ENCODE measurements around the gene ZMYM5. TPM values are rescaled to one million over a fixed set of nuclear protein-coding genes. Genes with fewer than 3 reads are reported as not detected.
A peak's percentile ranks its signal among the peaks of the same experiment; 100 is the strongest.
"Not testable (repeated sequence)": the region's sequence is repeated elsewhere in the genome, so short reads cannot be mapped to it uniquely, and the experiment has no call there.

ZMYM5 gene
- total RNA-seq, 1 donor from 2014 or later, result 15.3 TPM

- Mint-ChIP-seq H3K36me3 (ENCODE audit: low read depth) (peaks cover 12% of the 10 kb centered on the region), H3K27me3 (ENCODE audit: low read depth) (peaks cover 4% of the 10 kb centered on the region), H3K4me1 (peaks cover 15% of the 10 kb centered on the region), H3K4me3 (peak overlapping the region; percentile 99), H3K9me3 (no peaks in the 10 kb centered on the region), H3K27ac (ENCODE audit: unreplicated experiment) (peak overlapping the region; percentile 99)
- DNase-seq (ENCODE audit: low read depth, low spot score), result no peak
- TF ChIP-seq, protein P1, sequence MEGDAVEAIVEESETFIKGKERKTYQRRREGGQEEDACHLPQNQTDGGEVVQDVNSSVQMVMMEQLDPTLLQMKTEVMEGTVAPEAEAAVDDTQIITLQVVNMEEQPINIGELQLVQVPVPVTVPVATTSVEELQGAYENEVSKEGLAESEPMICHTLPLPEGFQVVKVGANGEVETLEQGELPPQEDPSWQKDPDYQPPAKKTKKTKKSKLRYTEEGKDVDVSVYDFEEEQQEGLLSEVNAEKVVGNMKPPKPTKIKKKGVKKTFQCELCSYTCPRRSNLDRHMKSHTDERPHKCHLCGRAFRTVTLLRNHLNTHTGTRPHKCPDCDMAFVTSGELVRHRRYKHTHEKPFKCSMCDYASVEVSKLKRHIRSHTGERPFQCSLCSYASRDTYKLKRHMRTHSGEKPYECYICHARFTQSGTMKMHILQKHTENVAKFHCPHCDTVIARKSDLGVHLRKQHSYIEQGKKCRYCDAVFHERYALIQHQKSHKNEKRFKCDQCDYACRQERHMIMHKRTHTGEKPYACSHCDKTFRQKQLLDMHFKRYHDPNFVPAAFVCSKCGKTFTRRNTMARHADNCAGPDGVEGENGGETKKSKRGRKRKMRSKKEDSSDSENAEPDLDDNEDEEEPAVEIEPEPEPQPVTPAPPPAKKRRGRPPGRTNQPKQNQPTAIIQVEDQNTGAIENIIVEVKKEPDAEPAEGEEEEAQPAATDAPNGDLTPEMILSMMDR (conservative IDR thresholded peaks at IDR 0.05), result no peak
Observed at GRCh38 chr13:19781526-19781925, 81.9 kb downstream of the ZMYM5 start.

- peaks cover 15% of the 10 kb centered on the region for H3K36me3 Mint-ChIP-seq (ENCODE audit: low read depth)
- H3K4me3 Mint-ChIP-seq, result peak overlapping the region; percentile 99
- peaks cover 17% of the 10 kb centered on the region for H3K4me1 Mint-ChIP-seq
- not testable (repeated sequence) for H3K9me3 Mint-ChIP-seq; DNase-seq (ENCODE audit: low read depth, low spot score); H3K27me3 Mint-ChIP-seq (ENCODE audit: low read depth); H3K27ac Mint-ChIP-seq (ENCODE audit: unreplicated experiment)
Observed at GRCh38 chr13:19780753-19781418, 82.6 kb downstream of the ZMYM5 start.

Other genes starting within 250 kb of the ZMYM5 start
- 22.7 and 26.5 TPM in 2 replicates for gene MPHOSPH8, start 230.0 kb downstream of the ZMYM5 start, total RNA-seq
- gene PSPC1, start 80.7 kb downstream of the ZMYM5 start, total RNA-seq, result 81.1 and 85.3 TPM in 2 replicates
- 134 TPM in 2 replicates for gene ZMYM2, start 95.1 kb upstream of the ZMYM5 start, total RNA-seq

Data from neural crest cell (in vitro differentiated cells).